ENCODE measurements around the gene GDAP1L1.

DNA sequence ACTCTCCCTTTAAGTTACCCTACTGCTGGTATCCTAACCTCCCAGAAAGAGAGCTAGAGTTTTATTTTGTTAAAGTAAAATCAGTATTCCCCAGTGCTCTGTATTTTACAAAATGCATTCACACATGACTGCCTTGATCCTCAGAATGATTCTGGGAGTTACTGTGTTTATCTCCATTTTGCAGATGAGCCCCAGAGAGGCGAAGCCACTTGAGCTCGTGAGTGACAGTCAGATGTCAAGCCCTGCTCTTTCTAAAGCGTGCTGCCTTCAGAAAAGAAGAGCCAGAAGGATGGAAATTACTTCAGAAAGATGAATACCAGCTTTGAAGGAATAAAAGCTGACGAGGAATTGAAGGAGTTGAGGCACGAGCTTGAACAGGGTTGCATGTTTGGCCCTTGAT is 22.5 kb upstream of the GDAP1L1 start:
- TF ChIP-seq, protein P1, sequence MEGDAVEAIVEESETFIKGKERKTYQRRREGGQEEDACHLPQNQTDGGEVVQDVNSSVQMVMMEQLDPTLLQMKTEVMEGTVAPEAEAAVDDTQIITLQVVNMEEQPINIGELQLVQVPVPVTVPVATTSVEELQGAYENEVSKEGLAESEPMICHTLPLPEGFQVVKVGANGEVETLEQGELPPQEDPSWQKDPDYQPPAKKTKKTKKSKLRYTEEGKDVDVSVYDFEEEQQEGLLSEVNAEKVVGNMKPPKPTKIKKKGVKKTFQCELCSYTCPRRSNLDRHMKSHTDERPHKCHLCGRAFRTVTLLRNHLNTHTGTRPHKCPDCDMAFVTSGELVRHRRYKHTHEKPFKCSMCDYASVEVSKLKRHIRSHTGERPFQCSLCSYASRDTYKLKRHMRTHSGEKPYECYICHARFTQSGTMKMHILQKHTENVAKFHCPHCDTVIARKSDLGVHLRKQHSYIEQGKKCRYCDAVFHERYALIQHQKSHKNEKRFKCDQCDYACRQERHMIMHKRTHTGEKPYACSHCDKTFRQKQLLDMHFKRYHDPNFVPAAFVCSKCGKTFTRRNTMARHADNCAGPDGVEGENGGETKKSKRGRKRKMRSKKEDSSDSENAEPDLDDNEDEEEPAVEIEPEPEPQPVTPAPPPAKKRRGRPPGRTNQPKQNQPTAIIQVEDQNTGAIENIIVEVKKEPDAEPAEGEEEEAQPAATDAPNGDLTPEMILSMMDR (conservative IDR thresholded peaks at IDR 0.05; ENCODE audit: low read length), result no peak
- no peak for TF ChIP-seq EZH2phosphoT487 (IDR thresholded peaks at IDR 0.05; ENCODE audit: borderline replicate concordance, low read depth, low read length)
